HCT116 (cell line): Measurements from ENCODE around the gene B3GALNT2. TPM values are rescaled to one million over a fixed set of nuclear protein-coding genes. Genes with fewer than 3 reads are reported as not detected.

Experiments
- ATAC-seq: fragments of 200-7000 bp; cut with Tn5 transposase; 2 replicates; pipeline ENCODE4 v1.9.1; 2020; ENCODE audit warnings: mild to moderate bottlenecking, moderate library complexity
- BruUV-seq: library from RNA; stranded (reverse); fragments of 400-500 nt; replicated peaks from 2 replicates; lab custom pipeline; 2021; lab: Mats Ljungman, UMichigan
- CTCF ChIA-PET: fragments of 300-600 bp; sonication (Branson Sonifier 250); formaldehyde crosslinking; loops from one replicate; lab custom pipeline; 2021; ENCODE audit warnings: antibody characterized with exemption; lab: Charles Lee
- POLR2A ChIA-PET: fragments of 300-600, 350-600 bp; sonication (Branson Sonifier 250); formaldehyde crosslinking; loops from one replicate; lab custom pipeline; 2021; ENCODE audit warnings: antibody characterized with exemption; lab: Charles Lee
- RAD21 ChIA-PET, 2 experiments: fragments of 300-600 bp; sonication (Branson Sonifier 250); formaldehyde crosslinking; loops; one replicate each; lab custom pipeline; 2023; ENCODE audit warnings: low total read pairs in 2 of 2; ENCODE audit not compliant: uncharacterized antibody in 2 of 2, unreplicated experiment in 2 of 2, low non-redundant PET in 1 of 2; lab: Charles Lee
- DNase-seq: peaks from one replicate; pipeline ENCODE4 v3.0.0-alpha.2; 2010; ENCODE audit warnings: low read depth, low spot score
- H2AFZ ChIP-seq: fragments of 200-600 bp; shearing (Covaris generic), sonication (generic); 2 replicates; pipeline ENCODE4 v1.6.1; 2017; ENCODE audit warnings: low read depth, mixed run types, mixed read lengths, antibody characterized with exemption, low read length; ENCODE audit not compliant: poor library complexity, severe bottlenecking
- H3K27ac ChIP-seq: 2 replicates; pipeline ENCODE4 v1.5.1; 2012; ENCODE audit warnings: low read depth, low read length
- H3K27me3 ChIP-seq: fragments of 200-600 bp; sonication (generic); 2 replicates; pipeline ENCODE4 v1.6.1; 2016; ENCODE audit warnings: mixed run types, low read length, mixed read lengths; ENCODE audit not compliant: insufficient read depth
- H3K36me3 ChIP-seq, 2 experiments: fragments of 200-500 bp in 1 of 2; fragments of 200-600 bp in 1 of 2; sonication (Bioruptor generic) in 1 of 2; sonication (generic) in 1 of 2; 2 replicates each; pipeline versions ENCODE4 v1.5.1 to v1.6.1; 2014 to 2016; ENCODE audit warnings: low read length in 2 of 2, inconsistent platforms in 1 of 2, mixed read lengths in 1 of 2, mixed run types in 1 of 2; ENCODE audit not compliant: insufficient read depth in 2 of 2, control insufficient read depth in 1 of 2
- H3K4me1 ChIP-seq, 2 experiments: fragments of 200-600 bp in 1 of 2; sonication (generic) in 1 of 2; 2 replicates each; pipeline versions ENCODE4 v1.5.1 to v1.6.1; 2012 to 2017; ENCODE audit warnings: low read length in 2 of 2, inconsistent platforms in 1 of 2, mild to moderate bottlenecking in 1 of 2, mixed read lengths in 1 of 2, mixed run types in 1 of 2, moderate library complexity in 1 of 2; ENCODE audit not compliant: insufficient read depth in 2 of 2, control insufficient read depth in 1 of 2
- H3K4me2 ChIP-seq: fragments of 200-600 bp; sonication (generic); 2 replicates; pipeline ENCODE4 v1.6.1; 2017; ENCODE audit warnings: mixed run types, low read length, mixed read lengths
- H3K4me3 ChIP-seq, 2 experiments: fragments of 200-600 bp in 1 of 2; sonication (generic) in 1 of 2; replicated peaks in 1 of 2; 2 replicates each; pipeline ENCODE4 v1.5.1; 2011 to 2016; ENCODE audit warnings: low read length in 2 of 2, control low read depth in 1 of 2, low read depth in 1 of 2, mild to moderate bottlenecking in 1 of 2, mixed read lengths in 1 of 2, mixed run types in 1 of 2
- H3K79me2 ChIP-seq: fragments of 200-600 bp; sonication (generic); 2 replicates; pipeline ENCODE4 v1.6.1; 2017; ENCODE audit warnings: mild to moderate bottlenecking, mixed run types, low read length, moderate library complexity, mixed read lengths; ENCODE audit not compliant: insufficient read depth
- H3K9ac ChIP-seq: fragments of 200-600 bp; sonication (generic); 2 replicates; pipeline ENCODE4 v1.6.1; 2016; ENCODE audit warnings: low read length, mixed read lengths
- H3K9me2 ChIP-seq: fragments of 200-600 bp; sonication (generic), shearing (Covaris generic); 2 replicates; pipeline ENCODE4 v1.6.1; 2017; ENCODE audit warnings: mixed run types, mild to moderate bottlenecking, moderate library complexity; ENCODE audit not compliant: insufficient read depth
- H3K9me3 ChIP-seq, 2 experiments: fragments of 200-500 bp in 1 of 2; fragments of 200-600 bp in 1 of 2; sonication (Bioruptor generic) in 1 of 2; sonication (generic) in 1 of 2; 2 replicates each; pipeline ENCODE4 v1.6.1; 2014 to 2017; ENCODE audit warnings: low read length in 2 of 2, mixed read lengths in 2 of 2, inconsistent platforms in 1 of 2, low read depth in 1 of 2, mild to moderate bottlenecking in 1 of 2, mixed run types in 1 of 2, moderate library complexity in 1 of 2; ENCODE audit not compliant: control insufficient read depth in 1 of 2, insufficient read depth in 1 of 2
- H4K20me1 ChIP-seq: fragments of 200-600 bp; sonication (generic), shearing (Covaris generic); 2 replicates; pipeline ENCODE4 v1.6.1; 2017; ENCODE audit warnings: mixed run types, mild to moderate bottlenecking, moderate library complexity; ENCODE audit not compliant: insufficient read depth
- EGR1 ChIP-seq: IDR thresholded peaks from 2 replicates; pipeline ENCODE4 v1.6.1; 2012; ENCODE audit warnings: low read depth
- ELF1 ChIP-seq: IDR thresholded peaks from 2 replicates; pipeline ENCODE4 v1.6.1; 2012; ENCODE audit warnings: low read depth, borderline replicate concordance
- EZH2 ChIP-seq: fragments of 200-600 bp; sonication (generic); IDR thresholded peaks from 2 replicates; pipeline ENCODE4 v1.6.1; 2017; ENCODE audit warnings: antibody characterized with exemption, mixed run types
- FOSL1 ChIP-seq: IDR thresholded peaks from 2 replicates; pipeline ENCODE4 v1.6.1; 2012; ENCODE audit warnings: low read depth
- JUND ChIP-seq: IDR thresholded peaks from 2 replicates; pipeline ENCODE4 v1.6.1; 2012
- SP1 ChIP-seq: IDR thresholded peaks from 2 replicates; pipeline ENCODE4 v1.6.1; 2012; ENCODE audit warnings: low read depth
- TCF7L2 ChIP-seq: IDR thresholded peaks from 2 replicates; pipeline ENCODE4 v1.7.0; 2011; ENCODE audit warnings: borderline replicate concordance, inconsistent platforms; ENCODE audit not compliant: insufficient read depth, insufficient read length; ENCODE audit errors: extremely low read depth
- YY1 ChIP-seq: IDR thresholded peaks from 2 replicates; pipeline ENCODE4 v1.6.1; 2011; ENCODE audit warnings: low read length, low read depth, moderate library complexity, mild to moderate bottlenecking; ENCODE audit not compliant: insufficient replicate concordance; ENCODE audit errors: extremely low read depth
- ZFX ChIP-seq: fragments of 450-650 bp; IDR thresholded peaks from 2 replicates; pipeline ENCODE4 v1.6.1; 2017
- intact Hi-C: fragments of 100-400 bp; cut with micrococcal nuclease; formaldehyde crosslinking; loops from 2 replicates; pipeline ENCODE4 v1.10.0; 2022
- total RNA-seq: library from RNA; stranded (reverse); gene quantifications from one replicate; pipeline ENCODE4 v1.2.1, GENCODE V29; 2021; ENCODE audit not compliant: unreplicated experiment
- TF ChIP-seq, protein P1 (sequence below): IDR thresholded peaks from 2 replicates; pipeline ENCODE4 v1.6.1; 2012

B3GALNT2 gene
- total RNA-seq, 1 experiment from 2014 or later = 36.8 TPM

DNA sequence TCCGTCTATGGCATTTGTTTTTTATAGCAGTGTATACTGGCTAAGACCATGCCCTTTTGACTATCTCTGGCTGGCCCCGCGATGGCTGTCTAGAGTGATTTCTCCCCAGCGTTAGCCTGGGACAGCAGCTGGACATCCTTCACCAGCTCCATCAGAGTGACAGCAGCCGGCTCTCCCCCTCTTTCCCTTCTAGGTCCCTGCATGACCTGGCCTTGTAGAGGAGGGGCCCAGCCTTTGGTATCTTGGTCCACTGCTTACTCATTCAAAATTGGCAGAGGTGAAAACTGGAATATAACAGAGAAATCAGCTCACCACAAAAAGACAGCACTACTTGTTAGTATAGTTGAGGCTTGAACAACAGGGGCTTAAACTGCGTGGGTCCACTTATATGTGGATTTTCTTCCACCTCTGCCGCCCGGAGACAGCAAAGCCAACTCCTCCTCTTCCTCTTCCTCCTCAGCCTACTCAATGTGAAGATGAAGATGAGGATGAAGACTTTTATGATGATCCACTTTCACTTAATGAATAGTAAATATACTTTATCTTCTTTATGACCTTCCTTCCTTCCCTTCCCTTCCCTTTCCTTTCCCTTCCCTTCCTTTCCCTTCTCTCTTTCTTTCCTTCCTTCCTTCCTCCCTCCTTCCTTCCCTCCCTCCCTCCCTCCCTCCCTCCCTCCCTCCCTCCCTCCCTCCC, 29.4 kb upstream of the B3GALNT2 start:
- no peak for ATAC-seq
- Histone ChIP-seq H3K4me2 (no peak overlapping the region), H3K27me3 (no peaks in the 10 kb centered on the region), H3K4me3 (no peak overlapping the region), H3K4me1 (peaks cover 5 to 23% of the 10 kb centered on the region in 2 experiments; a peak in 3 of 4 replicates), H4K20me1 (no peaks in the 10 kb centered on the region), H3K27ac (no peak overlapping the region), H3K79me2 (no peaks in the 10 kb centered on the region), H3K36me3 (no peaks in the 10 kb centered on the region), H3K9me3 (no peaks in the 10 kb centered on the region)
- CTCF ChIA-PET = no interaction called here
- intact Hi-C loops = no loop called here
- BruUV-seq = no TSS peak
- TF ChIP-seq EZH2 (no peak), JUND (no peak), EGR1 (no peak), YY1 (no peak), SP1 (no peak), ZFX (no peak), TCF7L2 (no peak), ELF1 (no peak)
- TF ChIP-seq, protein P1, sequence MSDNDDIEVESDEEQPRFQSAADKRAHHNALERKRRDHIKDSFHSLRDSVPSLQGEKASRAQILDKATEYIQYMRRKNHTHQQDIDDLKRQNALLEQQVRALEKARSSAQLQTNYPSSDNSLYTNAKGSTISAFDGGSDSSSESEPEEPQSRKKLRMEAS = no peak
- TF ChIP-seq, all 23 proteins: peak for 0
- no peak overlapping the region for H2AFZ ChIP-seq
- ChIA-PET RAD21 (no interaction called here), POLR2A (no interaction called here)
- no peak overlapping the region for H3K9ac ChIP-seq
- H3K9me2 ChIP-seq = no peaks in the 10 kb centered on the region
- DNase-seq = no peak

DNA sequence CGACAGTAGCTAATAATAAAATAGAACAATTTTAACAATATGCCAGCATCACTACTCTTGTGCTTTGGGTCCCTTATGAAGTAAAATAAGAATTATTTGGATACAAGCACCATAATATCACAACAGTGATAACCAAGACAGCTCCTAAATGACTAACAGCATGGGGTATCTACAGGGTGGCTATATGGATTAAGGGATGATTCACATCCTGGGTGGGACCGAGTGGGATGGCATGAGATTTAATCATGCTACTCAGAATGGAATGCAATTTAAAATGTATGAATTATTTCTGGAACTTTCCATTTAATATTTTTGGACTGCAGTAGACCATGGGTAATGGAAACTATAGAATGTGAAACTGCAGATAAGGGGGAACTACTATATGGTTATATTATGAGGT, 28.1 kb upstream of the B3GALNT2 start:
- POLR2A ChIA-PET = no interaction called here
- CTCF ChIA-PET = no interaction called here

More for the DNA sequence above, 28.1 kb upstream of the B3GALNT2 start:
- peaks cover 5 to 23% of the 10 kb centered on the region in 2 experiments; a peak in 3 of 4 replicates for H3K4me1 ChIP-seq
- peak; percentile 34 for DNase-seq
- no peaks in the 10 kb centered on the region for H4K20me1 ChIP-seq
- no TSS peak for BruUV-seq
- H3K27ac ChIP-seq = no peak overlapping the region
- RAD21 ChIA-PET = no interaction called here
- peak overlapping the region; percentile 60 for H2AFZ ChIP-seq
- intact Hi-C loops = no loop called here
- no peaks in the 10 kb centered on the region for H3K9me2 ChIP-seq
- no peaks in the 10 kb centered on the region for H3K9me3 ChIP-seq
- no peaks in the 10 kb centered on the region for H3K27me3 ChIP-seq
- H3K4me3 ChIP-seq = no peak overlapping the region
- H3K4me2 ChIP-seq = peak overlapping the region; percentile 60
- H3K36me3 ChIP-seq = no peaks in the 10 kb centered on the region
- TF ChIP-seq JUND = peak; percentile 70
- TF ChIP-seq FOSL1 = peak; percentile 70
- TF ChIP-seq SP1 = peak; percentile 62
- no peak for TF ChIP-seq ELF1
- H3K79me2 ChIP-seq = no peaks in the 10 kb centered on the region
- no peak overlapping the region for H3K9ac ChIP-seq
- peak; percentile 58; the same call in 1 of the 2 replicates for ATAC-seq
